Omental fat pad (tissue), 4 donors: ENCODE results near the gene SLC30A1. TPM values are rescaled to one million over a fixed set of nuclear protein-coding genes. Genes with fewer than 3 reads are reported as not detected.
A peak's percentile ranks its signal among the peaks of the same experiment; 100 is the strongest.

Experiments used
- ATAC-seq: fragments of 150-250 bp; one replicate; pipeline ENCODE4 v1.9.1; 2016; ENCODE audit warnings: mild to moderate bottlenecking, moderate library complexity; ENCODE audit not compliant: low FRiP score
- DNase-seq: peaks from one replicate; pipeline ENCODE4 v3.0.0-alpha.2; 2019; ENCODE audit warnings: low spot score
- total RNA-seq, 4 donors: library from RNA; depleted of rRNA; stranded (reverse); fragments of >200 nt; gene quantifications; one replicate each; pipeline ENCODE4 v1.1.0, GENCODE V29; 2016
- TF ChIP-seq, protein P1 (sequence below), 3 donors: fragments of 450-650 bp; IDR thresholded peaks; one replicate each; pipeline ENCODE4 v1.5.1; 2016 to 2017; ENCODE audit warnings: antibody characterized with exemption in 3 of 3, mild to moderate bottlenecking in 3 of 3, moderate library complexity in 2 of 3

The SLC30A1 gene
- total RNA-seq, 4 donors from 2014 or later = 21.0 to 66.7 (median 37.1) TPM

- DNase-seq (no peak), ATAC-seq (no peak)
- TF ChIP-seq, protein P1, sequence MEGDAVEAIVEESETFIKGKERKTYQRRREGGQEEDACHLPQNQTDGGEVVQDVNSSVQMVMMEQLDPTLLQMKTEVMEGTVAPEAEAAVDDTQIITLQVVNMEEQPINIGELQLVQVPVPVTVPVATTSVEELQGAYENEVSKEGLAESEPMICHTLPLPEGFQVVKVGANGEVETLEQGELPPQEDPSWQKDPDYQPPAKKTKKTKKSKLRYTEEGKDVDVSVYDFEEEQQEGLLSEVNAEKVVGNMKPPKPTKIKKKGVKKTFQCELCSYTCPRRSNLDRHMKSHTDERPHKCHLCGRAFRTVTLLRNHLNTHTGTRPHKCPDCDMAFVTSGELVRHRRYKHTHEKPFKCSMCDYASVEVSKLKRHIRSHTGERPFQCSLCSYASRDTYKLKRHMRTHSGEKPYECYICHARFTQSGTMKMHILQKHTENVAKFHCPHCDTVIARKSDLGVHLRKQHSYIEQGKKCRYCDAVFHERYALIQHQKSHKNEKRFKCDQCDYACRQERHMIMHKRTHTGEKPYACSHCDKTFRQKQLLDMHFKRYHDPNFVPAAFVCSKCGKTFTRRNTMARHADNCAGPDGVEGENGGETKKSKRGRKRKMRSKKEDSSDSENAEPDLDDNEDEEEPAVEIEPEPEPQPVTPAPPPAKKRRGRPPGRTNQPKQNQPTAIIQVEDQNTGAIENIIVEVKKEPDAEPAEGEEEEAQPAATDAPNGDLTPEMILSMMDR (IDR thresholded peaks at IDR 0.05) = no peak
Measured at GRCh38 chr1:211620097-211620496, 41.1 kb upstream of the SLC30A1 start.

- TF ChIP-seq, protein P1 (IDR thresholded peaks at IDR 0.05) = no peak
- no peak for ATAC-seq
- no peak for DNase-seq
Measured at GRCh38 chr1:211619033-211619996, 40.4 kb upstream of the SLC30A1 start.

DNA sequence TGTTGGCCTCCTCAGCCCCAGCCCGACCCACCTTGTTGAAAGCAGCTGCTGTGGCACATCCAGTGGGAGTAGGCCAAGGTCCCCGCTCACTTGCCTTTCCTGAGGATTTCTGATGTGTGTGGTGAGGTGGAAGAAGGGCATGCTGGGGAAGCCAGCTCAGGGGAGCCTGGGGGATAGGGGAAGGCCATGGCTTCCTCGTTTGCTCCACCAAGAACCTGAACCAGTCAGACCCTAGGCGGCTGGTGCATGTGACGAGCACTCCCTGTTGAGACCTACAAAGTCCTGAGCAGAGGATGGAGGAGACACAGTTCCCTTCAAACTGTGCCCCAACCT, 38.0 kb upstream of the SLC30A1 start:
- ATAC-seq (no peak), DNase-seq (no peak)
- TF ChIP-seq, protein P1 (IDR thresholded peaks at IDR 0.05) = no peak

GRCh38 chr1:211616231-211616964, 37.4 kb upstream of the SLC30A1 start:
- peak; percentile 65 for ATAC-seq

GRCh38 chr1:211614615-211615014, 35.7 kb upstream of the SLC30A1 start:
- no peak for ATAC-seq

More at GRCh38 chr1:211616231-211616964, 37.4 kb upstream of the SLC30A1 start:
- DNase-seq = no peak
- TF ChIP-seq, protein P1 (IDR thresholded peaks at IDR 0.05) = no peak

DNA sequence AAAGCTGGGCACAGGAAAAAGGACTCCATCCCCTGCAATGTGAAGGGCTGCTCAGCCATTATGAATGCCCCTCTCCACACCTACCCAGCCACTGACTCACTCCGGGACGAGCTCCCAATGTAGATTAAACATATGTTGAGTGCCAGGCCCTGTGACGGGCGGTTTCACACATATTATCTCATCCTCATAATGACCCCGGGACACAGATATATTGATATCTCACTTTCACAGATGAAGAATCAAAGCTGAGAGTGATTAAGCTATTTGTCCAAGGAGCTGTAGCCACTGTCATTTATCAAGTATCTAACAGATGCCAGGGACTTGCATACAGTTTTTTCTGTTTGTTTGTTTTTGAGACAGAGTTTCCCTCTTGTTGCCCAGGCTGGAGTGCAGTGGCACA, 35.0 kb upstream of the SLC30A1 start:
- ATAC-seq (no peak), DNase-seq (no peak)

More at GRCh38 chr1:211614615-211615014, 35.7 kb upstream of the SLC30A1 start:
- TF ChIP-seq, protein P1 (IDR thresholded peaks at IDR 0.05) = no peak
- DNase-seq = no peak

More for the DNA sequence above, 35.0 kb upstream of the SLC30A1 start:
- TF ChIP-seq, protein P1 (IDR thresholded peaks at IDR 0.05) = no peak
